ENCODE results near the gene FBXW8. TPM values are rescaled to one million over a fixed set of nuclear protein-coding genes. Genes with fewer than 3 reads are reported as not detected.

FBXW8 gene
- total RNA-seq, 1 donor from 2014 or later, result 13.8 TPM

DNA sequence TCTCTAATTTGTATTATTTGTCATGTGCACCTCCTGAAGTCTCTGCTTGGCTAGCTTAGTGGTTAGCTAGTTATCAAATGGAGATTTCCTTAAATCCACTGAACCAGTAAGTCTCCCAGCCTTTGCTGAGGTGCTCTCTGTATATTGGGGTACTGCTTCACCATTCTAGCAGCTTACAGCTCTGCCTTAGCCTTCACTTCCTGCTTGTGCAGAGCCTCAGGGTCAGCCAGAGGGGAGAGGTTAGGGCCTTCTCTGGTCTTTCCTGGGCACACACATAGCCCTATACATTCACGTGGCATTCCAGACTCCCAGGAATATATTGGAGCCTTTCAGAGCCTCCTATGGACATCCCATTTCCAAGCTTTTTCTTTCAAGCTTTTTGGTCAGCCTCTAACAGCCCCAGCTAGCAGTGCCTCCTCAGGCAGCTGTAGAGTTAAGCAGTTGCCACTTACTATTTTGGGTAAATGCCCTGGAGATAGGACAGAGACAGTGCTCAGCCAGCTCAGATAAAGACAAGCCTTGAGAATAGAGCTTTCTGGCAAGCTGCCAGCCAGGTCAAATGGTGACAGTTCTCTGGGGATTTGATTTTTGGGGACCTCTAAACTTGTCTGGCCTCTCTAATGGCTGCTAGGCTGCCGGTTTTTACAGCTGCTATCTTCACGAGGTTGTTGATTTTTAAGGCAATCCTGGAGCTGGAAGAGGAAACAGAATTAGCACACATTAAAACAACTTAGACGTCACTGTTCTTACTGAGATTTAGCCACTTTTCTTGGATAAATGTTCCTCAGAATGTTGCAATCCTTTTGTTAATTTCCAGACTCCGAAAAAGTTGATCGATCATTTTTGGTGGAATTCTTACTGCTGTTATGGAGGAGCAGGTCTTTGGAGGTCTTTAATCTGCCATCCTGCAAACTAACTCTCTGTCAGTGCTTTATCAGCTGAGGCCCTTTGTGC, 32.9 kb downstream of the FBXW8 start:
- H3K9me3 ChIP-seq, result no peaks in the 10 kb centered on the region
- H3K36me3 ChIP-seq, result peaks cover 0 to 18% of the 10 kb centered on the region in 2 donors
- no peak for DNase-seq (ENCODE audit: extremely low spot score in 2 of 2)
- H3K4me3 ChIP-seq, result no peak overlapping the region
- H3K27ac ChIP-seq, result no peak overlapping the region
- H3K4me1 ChIP-seq, result no peaks in the 10 kb centered on the region
- intact Hi-C loops (cut with DNase I), result no loop called here
- no peak for TF ChIP-seq POLR2A (IDR thresholded peaks at IDR 0.05)
- no peak for TF ChIP-seq POLR2AphosphoS5 (IDR thresholded peaks at IDR 0.05; ENCODE audit: insufficient read depth in 1 of 2, low read depth in 1 of 2)
- TF ChIP-seq, protein P1, sequence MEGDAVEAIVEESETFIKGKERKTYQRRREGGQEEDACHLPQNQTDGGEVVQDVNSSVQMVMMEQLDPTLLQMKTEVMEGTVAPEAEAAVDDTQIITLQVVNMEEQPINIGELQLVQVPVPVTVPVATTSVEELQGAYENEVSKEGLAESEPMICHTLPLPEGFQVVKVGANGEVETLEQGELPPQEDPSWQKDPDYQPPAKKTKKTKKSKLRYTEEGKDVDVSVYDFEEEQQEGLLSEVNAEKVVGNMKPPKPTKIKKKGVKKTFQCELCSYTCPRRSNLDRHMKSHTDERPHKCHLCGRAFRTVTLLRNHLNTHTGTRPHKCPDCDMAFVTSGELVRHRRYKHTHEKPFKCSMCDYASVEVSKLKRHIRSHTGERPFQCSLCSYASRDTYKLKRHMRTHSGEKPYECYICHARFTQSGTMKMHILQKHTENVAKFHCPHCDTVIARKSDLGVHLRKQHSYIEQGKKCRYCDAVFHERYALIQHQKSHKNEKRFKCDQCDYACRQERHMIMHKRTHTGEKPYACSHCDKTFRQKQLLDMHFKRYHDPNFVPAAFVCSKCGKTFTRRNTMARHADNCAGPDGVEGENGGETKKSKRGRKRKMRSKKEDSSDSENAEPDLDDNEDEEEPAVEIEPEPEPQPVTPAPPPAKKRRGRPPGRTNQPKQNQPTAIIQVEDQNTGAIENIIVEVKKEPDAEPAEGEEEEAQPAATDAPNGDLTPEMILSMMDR (IDR thresholded peaks at IDR 0.05), result no peak
- H3K27me3 ChIP-seq, result no peaks in the 10 kb centered on the region

DNA sequence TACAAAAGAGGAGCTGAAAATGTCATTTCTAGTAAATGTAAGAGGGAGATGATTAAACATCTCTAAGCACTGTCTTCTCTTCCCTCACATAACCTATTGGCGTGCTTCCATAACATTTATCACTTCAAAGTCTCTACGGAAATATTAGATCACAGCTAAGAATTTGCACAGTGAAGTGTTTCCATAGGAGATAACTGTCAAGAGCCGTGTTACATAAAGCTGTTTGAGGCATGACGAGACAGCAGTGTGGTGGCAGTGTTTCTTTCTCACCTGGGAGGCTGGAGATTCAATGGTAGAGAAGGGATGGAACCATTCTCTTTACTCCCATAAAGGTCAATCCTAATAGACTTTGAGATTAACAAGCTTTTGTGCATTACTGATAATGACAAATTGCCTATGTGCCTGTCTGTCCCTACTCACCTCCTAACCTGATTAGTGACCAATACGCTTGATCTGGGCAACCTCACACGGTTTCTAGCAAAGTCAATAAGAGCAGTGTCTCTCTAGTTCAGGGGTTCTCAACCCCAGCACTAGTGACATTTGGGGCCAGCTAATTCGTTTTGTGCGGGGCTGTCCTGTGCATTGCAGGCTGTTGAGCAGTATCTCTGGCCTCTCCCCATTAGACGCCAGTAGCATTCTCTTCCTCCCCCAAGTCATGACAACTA, 35.3 kb downstream of the FBXW8 start:
- H3K36me3 ChIP-seq, result peaks cover 0 to 24% of the 10 kb centered on the region in 2 donors
- no peaks in the 10 kb centered on the region for H3K4me1 ChIP-seq
- intact Hi-C loops (cut with DNase I), result no loop called here
- no peak overlapping the region for H3K4me3 ChIP-seq
- H3K27me3 ChIP-seq, result no peaks in the 10 kb centered on the region
- no peaks in the 10 kb centered on the region for H3K9me3 ChIP-seq
- DNase-seq (ENCODE audit: extremely low spot score in 2 of 2), result no peak
- H3K27ac ChIP-seq, result no peak overlapping the region
- TF ChIP-seq POLR2A (IDR thresholded peaks at IDR 0.05), result no peak
- TF ChIP-seq, protein P1 (IDR thresholded peaks at IDR 0.05), result no peak
- TF ChIP-seq POLR2AphosphoS5 (IDR thresholded peaks at IDR 0.05; ENCODE audit: insufficient read depth in 1 of 2, low read depth in 1 of 2), result no peak

DNA sequence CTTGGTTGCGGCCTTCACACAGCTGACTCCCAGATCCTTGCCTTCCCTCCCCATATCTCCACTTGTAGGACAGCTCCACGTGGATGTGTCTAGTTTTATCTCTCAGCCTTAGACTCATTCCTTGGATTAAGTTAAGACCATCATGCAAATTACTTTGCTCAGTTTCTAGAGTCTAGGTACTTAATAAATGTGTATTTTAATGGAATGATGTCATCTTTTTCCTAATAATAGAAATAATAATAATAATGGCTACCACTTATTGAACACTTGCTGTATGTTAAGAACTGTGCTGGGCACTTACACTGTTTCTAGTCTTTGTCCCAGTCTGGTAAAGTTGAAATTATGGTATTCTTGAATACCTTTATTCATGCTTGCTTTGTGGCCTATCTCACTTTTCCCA, 37.5 kb downstream of the FBXW8 start:
- DNase-seq (ENCODE audit: extremely low spot score in 2 of 2), result no peak
- TF ChIP-seq, protein P1 (IDR thresholded peaks at IDR 0.05), result no peak
- no peak for TF ChIP-seq POLR2AphosphoS5 (IDR thresholded peaks at IDR 0.05; ENCODE audit: insufficient read depth in 1 of 2, low read depth in 1 of 2)
- TF ChIP-seq POLR2A (IDR thresholded peaks at IDR 0.05), result no peak
- Histone ChIP-seq H3K36me3 (peaks cover 0 to 23% of the 10 kb centered on the region in 2 donors), H3K27ac (no peak overlapping the region), H3K4me3 (no peak overlapping the region), H3K4me1 (no peaks in the 10 kb centered on the region), H3K27me3 (no peaks in the 10 kb centered on the region), H3K9me3 (no peaks in the 10 kb centered on the region)
- intact Hi-C loops (cut with DNase I), result no loop called here

DNA sequence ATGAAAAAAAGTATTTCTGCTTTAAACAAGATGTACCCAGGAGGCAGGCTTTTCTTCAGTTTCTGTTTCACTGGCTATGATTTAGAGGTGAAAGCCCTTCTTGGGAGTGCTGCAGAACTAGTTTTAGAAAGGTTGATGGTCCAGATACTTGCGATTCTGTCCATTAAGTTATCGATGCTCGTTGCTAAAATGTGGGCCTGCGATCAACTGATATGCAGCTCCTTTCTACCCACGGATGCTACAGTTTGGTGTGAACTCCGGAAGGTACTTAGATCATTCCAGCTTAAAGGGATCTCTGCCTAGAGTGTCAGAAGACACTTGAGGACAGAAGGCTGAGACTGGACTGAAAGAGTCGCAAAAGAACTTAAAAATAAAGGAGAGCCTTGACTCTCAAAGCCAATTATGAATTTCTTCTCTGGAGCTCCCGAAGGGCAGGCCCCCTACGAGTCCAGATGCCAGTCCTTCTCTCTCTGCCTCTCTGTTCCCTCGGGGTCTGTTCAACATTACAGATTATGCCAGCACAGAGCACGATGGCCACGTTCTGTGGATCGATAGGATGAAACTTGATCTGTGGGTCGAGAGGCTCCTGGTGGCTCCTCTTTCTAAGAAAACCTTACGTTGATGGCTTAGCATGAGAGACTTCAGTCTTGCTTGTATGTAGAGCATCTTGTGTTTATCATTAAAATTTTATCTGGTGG, 40.0 kb downstream of the FBXW8 start:
- intact Hi-C loops (cut with DNase I), result no loop called here
- no peak overlapping the region for H3K27ac ChIP-seq
- no peak for DNase-seq (ENCODE audit: extremely low spot score in 2 of 2)
- H3K4me3 ChIP-seq, result no peak overlapping the region
- no peaks in the 10 kb centered on the region for H3K4me1 ChIP-seq
- H3K27me3 ChIP-seq, result no peaks in the 10 kb centered on the region
- no peak for TF ChIP-seq POLR2AphosphoS5 (IDR thresholded peaks at IDR 0.05; ENCODE audit: insufficient read depth in 1 of 2, low read depth in 1 of 2)
- TF ChIP-seq, protein P1 (IDR thresholded peaks at IDR 0.05), result no peak
- no peak for TF ChIP-seq POLR2A (IDR thresholded peaks at IDR 0.05)
- H3K9me3 ChIP-seq, result no peaks in the 10 kb centered on the region
- peaks cover 0 to 19% of the 10 kb centered on the region in 2 donors for H3K36me3 ChIP-seq

Data from vagina (tissue), 2 donors.